Brain microvascular endothelial cell (primary cell): ENCODE data around the gene SS18L1.

ENCODE experiments used
- DNase-seq: peaks from one replicate; pipeline ENCODE4 v3.0.0-alpha.2; 2020
- H3K27ac ChIP-seq: fragments of 250-450 bp; sonication (Bioruptor Pico); 2 replicates; pipeline ENCODE4 v1.5.1; 2020; ENCODE audit warnings: mild to moderate bottlenecking, moderate library complexity
- H3K27me3 ChIP-seq: fragments of 250-450 bp; sonication (Bioruptor Pico); replicated peaks from 2 replicates; pipeline ENCODE4 v1.5.1; 2020; ENCODE audit warnings: mild to moderate bottlenecking
- H3K36me3 ChIP-seq: fragments of 250-450 bp; sonication (Bioruptor Pico); replicated peaks from 2 replicates; pipeline ENCODE4 v1.5.1; 2020; ENCODE audit warnings: mild to moderate bottlenecking
- H3K4me3 ChIP-seq: 2 replicates; pipeline ENCODE4 v1.5.1; 2011; ENCODE audit warnings: low read depth, mild to moderate bottlenecking, control low read depth, low read length, moderate library complexity
- in situ Hi-C: cut with HindIII; loops from 2 replicates; pipeline ENCODE4 v1.10.0; 2017; ENCODE audit warnings: low sequenced_read_pairs, low pct_ligation_motif_present
- TF ChIP-seq, protein P1 (sequence below): IDR thresholded peaks from 2 replicates; pipeline ENCODE4 v1.5.1; 2011; ENCODE audit warnings: low read depth, mild to moderate bottlenecking, moderate library complexity, low read length, control low read depth, inconsistent platforms; ENCODE audit errors: missing control alignments

The SS18L1 gene

DNA sequence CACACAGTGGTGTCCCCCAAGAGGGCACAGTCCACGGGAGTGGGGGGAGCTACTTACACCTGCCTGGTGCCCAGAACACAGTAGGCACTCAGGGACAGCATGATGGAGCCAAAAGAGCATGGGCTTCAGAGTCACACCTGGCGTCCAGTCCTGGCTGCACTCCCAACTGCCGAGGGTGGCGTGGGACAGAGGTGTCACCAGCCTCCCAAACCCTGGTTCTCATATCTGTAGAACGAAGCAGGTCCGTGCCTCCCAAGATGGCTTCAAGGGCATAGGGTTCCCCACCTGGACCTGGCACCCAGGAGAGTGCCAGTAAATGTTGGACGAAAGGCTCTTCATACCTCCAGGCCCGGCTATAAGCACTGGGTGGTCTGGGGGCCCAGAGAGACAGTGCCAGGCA is 67.6 kb downstream of the SS18L1 start:
- TF ChIP-seq, protein P1, sequence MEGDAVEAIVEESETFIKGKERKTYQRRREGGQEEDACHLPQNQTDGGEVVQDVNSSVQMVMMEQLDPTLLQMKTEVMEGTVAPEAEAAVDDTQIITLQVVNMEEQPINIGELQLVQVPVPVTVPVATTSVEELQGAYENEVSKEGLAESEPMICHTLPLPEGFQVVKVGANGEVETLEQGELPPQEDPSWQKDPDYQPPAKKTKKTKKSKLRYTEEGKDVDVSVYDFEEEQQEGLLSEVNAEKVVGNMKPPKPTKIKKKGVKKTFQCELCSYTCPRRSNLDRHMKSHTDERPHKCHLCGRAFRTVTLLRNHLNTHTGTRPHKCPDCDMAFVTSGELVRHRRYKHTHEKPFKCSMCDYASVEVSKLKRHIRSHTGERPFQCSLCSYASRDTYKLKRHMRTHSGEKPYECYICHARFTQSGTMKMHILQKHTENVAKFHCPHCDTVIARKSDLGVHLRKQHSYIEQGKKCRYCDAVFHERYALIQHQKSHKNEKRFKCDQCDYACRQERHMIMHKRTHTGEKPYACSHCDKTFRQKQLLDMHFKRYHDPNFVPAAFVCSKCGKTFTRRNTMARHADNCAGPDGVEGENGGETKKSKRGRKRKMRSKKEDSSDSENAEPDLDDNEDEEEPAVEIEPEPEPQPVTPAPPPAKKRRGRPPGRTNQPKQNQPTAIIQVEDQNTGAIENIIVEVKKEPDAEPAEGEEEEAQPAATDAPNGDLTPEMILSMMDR = no peak
- Histone ChIP-seq H3K36me3 (no peaks in the 10 kb centered on the region), H3K4me3 (no peak overlapping the region), H3K27me3 (peaks cover 22% of the 10 kb centered on the region), H3K27ac (no peak overlapping the region)
- DNase-seq = no peak
- in situ Hi-C loops = no loop called here

DNA sequence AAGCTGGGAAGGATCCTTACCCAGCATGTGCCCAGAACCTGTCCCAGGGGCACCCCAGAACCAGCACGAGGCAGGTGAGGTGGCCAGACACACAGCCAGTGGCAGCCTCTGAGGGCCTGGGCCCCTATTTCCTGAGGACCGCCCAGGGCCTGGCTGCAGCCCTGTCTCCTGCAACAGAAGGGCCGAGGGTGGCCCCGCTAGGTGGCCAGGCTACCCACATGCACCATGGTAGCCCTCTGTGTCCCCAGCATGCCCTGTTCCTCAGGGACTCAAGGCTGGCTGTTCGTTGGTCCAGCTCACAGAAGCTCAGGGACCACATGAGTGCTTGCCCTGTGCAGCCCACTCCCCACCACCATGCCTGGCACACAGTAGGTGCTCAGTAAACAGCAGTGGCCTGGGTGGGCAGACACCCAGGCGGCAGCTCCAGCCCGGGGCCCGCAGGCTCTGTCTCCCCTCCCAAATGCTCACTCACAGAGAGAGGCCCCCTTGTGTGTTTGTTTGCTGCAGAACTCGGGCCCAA is 68.3 kb downstream of the SS18L1 start:
- Histone ChIP-seq H3K27me3 (peaks cover 22% of the 10 kb centered on the region), H3K4me3 (no peak overlapping the region), H3K36me3 (no peaks in the 10 kb centered on the region), H3K27ac (no peak overlapping the region)
- no peak for DNase-seq
- in situ Hi-C loops = no loop called here
- TF ChIP-seq, protein P1 = no peak

DNA sequence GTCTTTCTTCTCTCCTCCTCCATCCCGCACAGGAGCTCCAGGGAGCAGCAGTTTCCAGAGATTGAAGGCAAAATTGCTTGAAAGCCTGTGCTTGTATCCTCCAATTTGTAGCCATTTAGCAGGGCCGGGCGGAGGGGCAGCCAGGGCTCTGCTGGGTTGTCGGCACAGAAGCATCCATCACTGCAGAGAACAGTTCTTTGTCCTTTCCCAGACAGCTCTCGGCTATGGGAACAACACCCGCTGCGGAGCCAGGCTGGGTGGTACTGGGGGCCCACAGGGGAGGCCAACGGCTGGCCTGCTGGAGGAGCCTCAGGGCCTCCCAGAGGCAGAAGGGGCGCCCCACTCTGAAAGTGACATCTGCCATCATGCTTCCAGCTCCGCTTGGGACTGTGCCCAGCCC is 68.7 kb downstream of the SS18L1 start:
- Histone ChIP-seq H3K4me3 (no peak overlapping the region), H3K36me3 (no peaks in the 10 kb centered on the region), H3K27ac (no peak overlapping the region), H3K27me3 (peaks cover 26% of the 10 kb centered on the region)
- in situ Hi-C loops = no loop called here
- TF ChIP-seq, protein P1 = no peak
- DNase-seq = no peak

DNA sequence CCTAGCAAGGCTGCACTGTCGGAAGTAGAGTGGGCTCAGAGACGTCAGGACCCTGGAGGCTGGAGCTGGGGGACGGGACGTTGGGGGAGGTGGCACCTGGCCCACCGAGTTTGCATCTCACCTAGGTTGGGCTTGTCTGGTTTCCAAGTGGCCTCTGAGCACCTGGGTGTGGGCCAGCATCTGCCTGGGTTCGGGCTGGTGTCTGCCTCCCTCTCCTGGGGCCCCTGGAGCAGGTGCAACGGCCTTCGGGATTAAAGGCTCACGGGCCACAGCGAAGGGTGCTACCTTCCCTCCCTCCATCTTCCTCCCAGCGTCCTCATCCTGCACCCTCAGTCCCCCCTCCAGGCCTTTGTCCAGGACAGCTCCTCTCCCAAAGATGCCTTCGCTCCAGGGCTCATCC is 70.5 kb downstream of the SS18L1 start:
- no peaks in the 10 kb centered on the region for H3K36me3 ChIP-seq
- in situ Hi-C loops = no loop called here
- H3K4me3 ChIP-seq = no peak overlapping the region
- TF ChIP-seq, protein P1 = no peak
- H3K27ac ChIP-seq = no peak overlapping the region
- no peak for DNase-seq
- peaks cover 42% of the 10 kb centered on the region for H3K27me3 ChIP-seq

DNA sequence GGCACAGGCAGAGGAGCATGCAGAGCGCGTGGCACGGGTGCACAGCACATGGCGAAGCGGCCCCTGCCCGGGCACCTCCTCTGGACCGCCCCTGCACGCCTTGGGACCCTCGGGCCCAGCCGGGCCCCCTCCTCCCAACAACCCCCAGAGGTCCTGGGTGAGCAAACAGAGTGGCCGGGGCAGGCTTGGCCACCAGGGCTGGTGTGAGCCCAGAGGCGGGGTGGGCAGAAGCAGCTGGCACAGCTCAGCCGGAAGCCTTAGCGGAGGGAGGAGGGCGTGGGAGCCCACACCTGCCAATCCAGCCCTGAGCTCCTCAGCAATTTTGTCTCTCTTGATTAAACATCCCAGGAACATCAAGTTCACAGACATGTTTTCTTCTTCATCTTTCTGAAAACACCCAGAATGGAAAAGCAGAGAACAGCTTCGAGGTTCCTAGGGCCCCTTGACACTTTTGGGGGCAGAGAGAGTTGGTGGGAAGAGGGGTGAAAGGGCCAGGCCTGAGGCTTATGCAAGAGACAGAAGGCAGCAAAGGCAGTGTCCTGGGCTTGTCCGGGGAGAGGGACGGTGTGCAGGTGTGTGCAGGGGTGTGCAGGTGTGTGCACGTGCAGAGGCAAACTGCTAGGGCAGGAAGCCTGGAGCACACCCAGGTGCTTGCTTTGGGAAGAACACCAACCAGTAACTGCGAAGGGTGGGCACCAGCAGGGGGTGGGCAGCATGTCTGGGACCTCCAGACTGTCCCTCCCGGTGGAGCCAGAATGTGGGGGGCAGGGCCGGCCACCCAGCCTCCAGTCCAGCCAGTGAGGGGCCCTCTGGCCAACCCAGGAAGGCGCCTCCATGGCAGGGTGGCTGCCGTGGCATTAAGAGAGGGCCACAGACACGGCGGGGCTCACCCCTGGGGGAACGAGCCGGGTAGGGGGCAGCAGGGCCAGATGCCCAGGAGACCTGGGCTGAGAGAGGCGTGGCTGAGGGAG is 71.7 kb downstream of the SS18L1 start:
- peaks cover 40% of the 10 kb centered on the region for H3K27me3 ChIP-seq
- DNase-seq = no peak
- in situ Hi-C loops = no loop called here
- TF ChIP-seq, protein P1 = no peak
- no peaks in the 10 kb centered on the region for H3K36me3 ChIP-seq
- H3K4me3 ChIP-seq = no peak overlapping the region
- H3K27ac ChIP-seq = no peak overlapping the region
